HG03060 (cell line): Measurements from ENCODE around the gene ARL3.

Experiments used
- ATAC-seq: cut with Tn5 transposase; IDR thresholded peaks from one replicate; pipeline ENCODE4 v1.9.1; 2021; ENCODE audit warnings: low read depth, moderate number of reproducible peaks; ENCODE audit not compliant: unreplicated experiment

ARL3 gene

GRCh38 chr10:102624751-102625645 is 89.2 kb downstream of the ARL3 start:
- ATAC-seq: no peak

GRCh38 chr10:102624094-102624493 is 90.1 kb downstream of the ARL3 start:
- no peak for ATAC-seq
